ENCODE results near the gene BEST3.

The BEST3 gene

DNA sequence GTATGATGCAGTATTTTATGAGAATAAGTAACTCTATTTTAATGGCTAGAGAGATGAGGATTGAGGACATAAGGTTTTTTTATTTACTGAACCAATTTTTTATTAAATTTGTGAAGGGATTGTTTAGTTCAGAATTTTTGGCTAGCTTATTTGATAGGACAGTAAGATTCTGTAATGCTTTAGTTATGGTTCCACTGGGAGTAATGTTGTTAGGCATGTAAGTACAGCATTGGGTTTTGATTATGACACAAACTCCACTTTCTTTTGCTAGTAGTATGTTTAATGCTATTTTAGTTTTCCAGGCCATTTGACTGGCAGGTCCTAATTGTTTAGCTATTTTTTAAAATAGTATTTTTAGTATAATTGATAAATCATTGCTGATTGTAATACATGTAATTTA, 54.6 kb downstream of the BEST3 start:
- Histone ChIP-seq H3K36me3 (ENCODE audit: control insufficient read depth in 1 of 2, insufficient read depth in 2 of 2, low read length in 2 of 2) (no peaks in the 10 kb centered on the region), H3K9me3 (ENCODE audit: control insufficient read depth in 1 of 2, low read length in 2 of 2) (no peaks in the 10 kb centered on the region), H3K27ac (ENCODE audit: low read length) (no peak overlapping the region), H3K4me3 (ENCODE audit: low read depth in 1 of 2, low read length in 2 of 2) (no peak overlapping the region), H3K27me3 (ENCODE audit: low read depth, low read length) (no peaks in the 10 kb centered on the region), H3K4me1 (ENCODE audit: control insufficient read depth in 1 of 2, insufficient read depth in 2 of 2, low read length in 2 of 2) (no peaks in the 10 kb centered on the region)

DNA sequence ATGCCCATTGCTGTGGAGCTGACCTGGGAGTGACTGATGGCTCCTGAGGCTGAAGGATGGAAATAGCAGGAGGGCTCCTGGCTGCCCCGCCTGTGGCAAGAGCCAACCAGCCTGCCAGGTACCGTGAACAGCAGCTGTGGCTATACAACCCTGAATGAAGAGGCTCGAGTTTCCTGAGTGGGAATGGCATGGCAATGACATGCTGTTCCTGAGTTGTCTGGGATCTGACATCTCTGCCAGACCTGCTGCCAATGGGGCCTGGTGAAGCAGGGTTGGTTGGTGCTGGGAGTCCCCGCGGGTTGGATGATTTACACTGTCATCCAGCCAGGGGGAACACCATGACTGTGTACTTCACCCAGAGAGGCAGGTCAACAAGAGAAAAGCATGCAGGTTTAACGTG, 56.6 kb downstream of the BEST3 start:
- H3K36me3 ChIP-seq (ENCODE audit: control insufficient read depth in 1 of 2, insufficient read depth in 2 of 2, low read length in 2 of 2) = no peaks in the 10 kb centered on the region
- H3K9me3 ChIP-seq (ENCODE audit: control insufficient read depth in 1 of 2, low read length in 2 of 2) = no peaks in the 10 kb centered on the region
- H3K4me3 ChIP-seq (ENCODE audit: low read depth in 1 of 2, low read length in 2 of 2) = no peak overlapping the region
- H3K27ac ChIP-seq (ENCODE audit: low read length) = no peak overlapping the region
- no peaks in the 10 kb centered on the region for H3K4me1 ChIP-seq (ENCODE audit: control insufficient read depth in 1 of 2, insufficient read depth in 2 of 2, low read length in 2 of 2)
- no peaks in the 10 kb centered on the region for H3K27me3 ChIP-seq (ENCODE audit: low read depth, low read length)

DNA sequence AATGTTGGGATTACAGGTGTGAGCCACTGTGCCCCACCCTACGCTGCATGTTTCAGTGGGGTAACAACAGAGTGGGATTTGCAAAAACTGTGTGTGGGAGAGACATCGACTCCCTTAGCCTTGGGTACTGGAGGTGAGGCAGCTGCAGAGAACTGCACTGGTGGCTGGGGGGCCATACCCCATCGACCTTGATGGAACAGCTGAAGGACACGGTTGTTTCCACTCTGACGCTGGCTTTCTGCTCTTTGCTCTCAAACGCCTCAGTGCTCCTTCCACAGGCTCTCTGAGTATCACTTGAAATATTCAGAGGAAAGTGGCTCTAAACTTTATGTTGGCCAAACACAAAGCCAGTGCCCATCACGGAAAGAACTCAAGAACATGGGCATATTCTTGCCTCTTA, 57.6 kb downstream of the BEST3 start:
- Histone ChIP-seq H3K9me3 (ENCODE audit: control insufficient read depth in 1 of 2, low read length in 2 of 2) (no peaks in the 10 kb centered on the region), H3K36me3 (ENCODE audit: control insufficient read depth in 1 of 2, insufficient read depth in 2 of 2, low read length in 2 of 2) (no peaks in the 10 kb centered on the region), H3K4me1 (ENCODE audit: control insufficient read depth in 1 of 2, insufficient read depth in 2 of 2, low read length in 2 of 2) (no peaks in the 10 kb centered on the region), H3K27me3 (ENCODE audit: low read depth, low read length) (no peaks in the 10 kb centered on the region), H3K27ac (ENCODE audit: low read length) (no peak overlapping the region), H3K4me3 (ENCODE audit: low read depth in 1 of 2, low read length in 2 of 2) (no peak overlapping the region)

DNA sequence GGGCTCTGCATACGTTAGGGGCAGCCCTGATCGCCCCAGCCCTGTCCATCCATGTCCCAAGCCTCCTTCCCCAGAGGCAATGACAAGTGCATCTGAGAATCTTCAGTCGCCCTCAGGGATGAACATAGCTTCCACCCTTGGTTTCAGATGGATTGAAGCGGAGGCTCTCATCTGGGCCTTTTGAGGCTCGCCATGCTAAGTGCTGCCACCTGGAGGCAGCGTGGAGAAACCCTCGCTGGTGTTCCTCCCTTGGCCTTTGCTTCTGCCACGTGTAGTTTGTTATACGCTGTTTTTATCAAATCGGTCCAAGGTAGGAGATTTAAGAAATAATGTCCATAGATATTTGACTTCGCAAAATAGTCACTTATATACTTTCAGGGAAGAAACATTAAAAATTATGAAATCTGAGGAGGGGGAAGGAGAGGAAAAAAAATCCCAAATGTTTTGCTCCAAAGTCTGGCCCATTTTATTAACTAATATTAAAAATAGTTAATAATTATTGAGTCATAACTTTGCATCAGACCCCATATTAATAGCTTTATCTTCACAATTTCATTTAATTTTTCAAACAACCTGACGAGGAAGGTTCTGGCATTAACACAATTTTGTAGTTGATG, 59.6 kb downstream of the BEST3 start:
- no peaks in the 10 kb centered on the region for H3K36me3 ChIP-seq (ENCODE audit: control insufficient read depth in 1 of 2, insufficient read depth in 2 of 2, low read length in 2 of 2)
- no peak overlapping the region for H3K4me3 ChIP-seq (ENCODE audit: low read depth in 1 of 2, low read length in 2 of 2)
- no peaks in the 10 kb centered on the region for H3K27me3 ChIP-seq (ENCODE audit: low read depth, low read length)
- no peaks in the 10 kb centered on the region for H3K9me3 ChIP-seq (ENCODE audit: control insufficient read depth in 1 of 2, low read length in 2 of 2)
- no peak overlapping the region for H3K27ac ChIP-seq (ENCODE audit: low read length)
- H3K4me1 ChIP-seq (ENCODE audit: control insufficient read depth in 1 of 2, insufficient read depth in 2 of 2, low read length in 2 of 2) = no peaks in the 10 kb centered on the region

DNA sequence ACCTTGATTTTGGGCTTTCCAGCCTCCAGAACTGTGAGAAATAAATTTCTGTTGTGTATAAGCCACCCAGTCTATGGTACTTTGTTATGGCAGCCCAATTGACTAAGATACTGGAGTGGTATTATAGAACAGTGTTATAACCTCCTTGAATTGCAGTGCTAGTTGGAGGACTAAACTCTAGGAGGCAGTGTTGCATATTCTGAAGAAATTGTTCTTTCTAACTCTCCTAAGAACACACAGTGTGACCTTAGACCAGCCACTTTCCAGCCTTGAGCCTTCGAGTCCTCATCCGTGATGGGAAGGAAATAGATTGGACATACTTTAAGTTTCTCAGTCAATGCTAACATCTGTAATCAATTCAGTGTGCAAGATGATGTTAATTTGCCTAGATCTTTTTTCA, 66.0 kb downstream of the BEST3 start:
- Histone ChIP-seq H3K36me3 (ENCODE audit: control insufficient read depth in 1 of 2, insufficient read depth in 2 of 2, low read length in 2 of 2) (no peaks in the 10 kb centered on the region), H3K27ac (ENCODE audit: low read length) (no peak overlapping the region), H3K27me3 (ENCODE audit: low read depth, low read length) (no peaks in the 10 kb centered on the region), H3K4me1 (ENCODE audit: control insufficient read depth in 1 of 2, insufficient read depth in 2 of 2, low read length in 2 of 2) (no peaks in the 10 kb centered on the region), H3K4me3 (ENCODE audit: low read depth in 1 of 2, low read length in 2 of 2) (no peak overlapping the region), H3K9me3 (ENCODE audit: control insufficient read depth in 1 of 2, low read length in 2 of 2) (no peaks in the 10 kb centered on the region)

DNA sequence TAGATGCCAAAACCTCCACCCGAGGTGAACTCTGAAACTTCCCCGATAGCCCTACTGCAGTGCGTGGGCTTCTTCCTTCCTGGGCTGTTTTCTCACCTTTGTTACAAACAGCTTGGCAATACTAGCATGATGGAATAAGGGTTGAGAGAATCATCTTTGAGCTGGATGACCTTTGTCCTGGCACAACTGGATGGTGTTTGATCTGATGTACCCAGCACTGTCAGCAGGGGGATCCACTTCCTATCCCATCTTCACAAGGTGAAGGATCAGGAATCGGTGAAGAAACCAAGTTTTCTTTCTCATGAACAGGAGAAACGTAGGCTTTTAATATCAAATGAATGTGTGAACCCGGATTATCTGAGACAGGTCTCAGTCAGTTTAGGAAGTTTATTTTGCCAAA, 68.9 kb downstream of the BEST3 start:
- Histone ChIP-seq H3K4me3 (ENCODE audit: low read depth in 1 of 2, low read length in 2 of 2) (no peak overlapping the region), H3K27ac (ENCODE audit: low read length) (no peak overlapping the region), H3K4me1 (ENCODE audit: control insufficient read depth in 1 of 2, insufficient read depth in 2 of 2, low read length in 2 of 2) (no peaks in the 10 kb centered on the region), H3K27me3 (ENCODE audit: low read depth, low read length) (no peaks in the 10 kb centered on the region), H3K9me3 (ENCODE audit: control insufficient read depth in 1 of 2, low read length in 2 of 2) (no peaks in the 10 kb centered on the region), H3K36me3 (ENCODE audit: control insufficient read depth in 1 of 2, insufficient read depth in 2 of 2, low read length in 2 of 2) (no peaks in the 10 kb centered on the region)

DNA sequence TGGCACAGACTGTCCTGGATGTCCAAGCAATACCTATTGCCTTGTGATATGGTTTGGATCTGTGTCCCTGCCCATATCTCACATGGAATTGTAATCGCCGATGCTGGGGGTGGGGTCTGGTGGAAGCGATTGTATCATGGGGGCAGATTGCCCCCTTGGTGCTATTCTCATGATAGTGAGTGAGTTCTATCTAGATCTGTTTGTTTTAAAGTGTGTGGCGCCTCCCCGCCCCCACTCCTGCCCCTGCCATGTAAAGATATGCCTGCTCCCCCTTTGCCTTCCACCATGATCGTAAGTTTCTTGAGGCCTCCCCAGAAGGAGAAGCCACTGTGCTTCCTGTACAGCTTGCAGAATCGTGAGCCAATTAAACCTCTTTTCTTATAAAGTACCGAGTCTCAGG, 71.6 kb downstream of the BEST3 start:
- Histone ChIP-seq H3K27ac (ENCODE audit: low read length) (no peak overlapping the region), H3K36me3 (ENCODE audit: control insufficient read depth in 1 of 2, insufficient read depth in 2 of 2, low read length in 2 of 2) (no peaks in the 10 kb centered on the region), H3K27me3 (ENCODE audit: low read depth, low read length) (no peaks in the 10 kb centered on the region), H3K4me3 (ENCODE audit: low read depth in 1 of 2, low read length in 2 of 2) (no peak overlapping the region), H3K4me1 (ENCODE audit: control insufficient read depth in 1 of 2, insufficient read depth in 2 of 2, low read length in 2 of 2) (no peaks in the 10 kb centered on the region), H3K9me3 (ENCODE audit: control insufficient read depth in 1 of 2, low read length in 2 of 2) (no peaks in the 10 kb centered on the region)

DNA sequence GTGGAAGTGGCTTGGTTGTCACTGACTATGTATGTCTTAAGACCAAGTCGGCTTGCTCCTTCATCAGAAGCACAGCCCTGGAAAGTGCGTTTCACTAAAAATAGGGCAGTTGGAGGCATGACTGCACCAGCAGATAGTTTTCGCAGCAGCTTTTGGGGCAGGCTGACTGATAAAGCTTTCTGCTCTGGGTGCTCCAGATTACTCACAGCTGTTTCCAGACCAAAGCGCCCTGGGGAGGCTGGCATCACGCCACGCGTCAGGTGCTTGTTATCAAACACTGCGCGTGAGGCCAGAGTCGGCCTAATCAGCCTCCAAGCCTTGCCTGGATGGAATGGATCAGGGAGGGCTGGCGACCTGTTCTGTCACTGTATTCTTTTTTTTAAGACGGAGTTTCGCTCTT, 75.1 kb downstream of the BEST3 start:
- H3K27me3 ChIP-seq (ENCODE audit: low read depth, low read length) = no peaks in the 10 kb centered on the region
- H3K9me3 ChIP-seq (ENCODE audit: control insufficient read depth in 1 of 2, low read length in 2 of 2) = no peaks in the 10 kb centered on the region
- H3K36me3 ChIP-seq (ENCODE audit: control insufficient read depth in 1 of 2, insufficient read depth in 2 of 2, low read length in 2 of 2) = no peaks in the 10 kb centered on the region
- H3K4me3 ChIP-seq (ENCODE audit: low read depth in 1 of 2, low read length in 2 of 2) = no peak overlapping the region
- no peak overlapping the region for H3K27ac ChIP-seq (ENCODE audit: low read length)
- H3K4me1 ChIP-seq (ENCODE audit: control insufficient read depth in 1 of 2, insufficient read depth in 2 of 2, low read length in 2 of 2) = no peaks in the 10 kb centered on the region

DNA sequence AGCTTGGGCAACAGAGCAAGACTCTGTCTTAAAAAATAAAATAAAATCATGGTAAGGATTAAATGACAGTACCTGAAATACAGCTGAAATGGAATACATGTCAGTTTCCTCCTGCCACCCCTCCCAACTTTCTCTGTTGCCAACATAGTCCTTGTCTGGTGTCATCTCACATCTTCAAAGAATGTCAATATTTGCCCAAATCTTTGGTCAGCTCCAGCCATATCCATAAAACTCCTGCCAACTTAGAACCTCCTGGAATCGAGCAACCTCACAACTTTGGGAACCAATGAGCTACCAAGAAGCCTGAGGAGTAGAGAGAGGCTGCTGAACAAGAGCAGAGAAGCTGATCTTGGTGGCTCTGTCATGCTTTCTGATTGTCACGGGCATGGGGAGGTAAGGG, 77.6 kb downstream of the BEST3 start:
- H3K9me3 ChIP-seq (ENCODE audit: control insufficient read depth in 1 of 2, low read length in 2 of 2) = no peaks in the 10 kb centered on the region
- no peak overlapping the region for H3K4me3 ChIP-seq (ENCODE audit: low read depth in 1 of 2, low read length in 2 of 2)
- no peak overlapping the region for H3K27ac ChIP-seq (ENCODE audit: low read length)
- H3K27me3 ChIP-seq (ENCODE audit: low read depth, low read length) = no peaks in the 10 kb centered on the region
- no peaks in the 10 kb centered on the region for H3K36me3 ChIP-seq (ENCODE audit: control insufficient read depth in 1 of 2, insufficient read depth in 2 of 2, low read length in 2 of 2)
- H3K4me1 ChIP-seq (ENCODE audit: control insufficient read depth in 1 of 2, insufficient read depth in 2 of 2, low read length in 2 of 2) = no peaks in the 10 kb centered on the region

DNA sequence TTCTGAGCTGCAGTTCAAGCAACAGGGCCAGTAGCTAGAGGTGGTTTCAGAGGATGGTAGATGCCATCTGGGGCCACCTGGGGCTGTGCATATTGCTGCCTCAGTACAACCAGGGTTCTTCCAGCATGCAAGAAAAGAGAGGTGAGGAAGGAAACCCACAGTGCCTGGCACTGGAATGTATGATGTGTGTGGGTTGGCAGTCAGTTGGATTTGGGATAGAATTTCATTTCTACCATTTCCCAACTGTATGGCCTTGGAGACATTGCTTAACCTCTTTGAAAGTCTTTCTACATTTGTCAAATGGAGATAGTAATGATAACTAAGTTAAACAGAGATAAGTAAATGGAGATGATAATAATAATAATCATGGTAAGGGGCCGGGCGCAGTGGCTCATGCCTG, 78.2 kb downstream of the BEST3 start:
- H3K4me1 ChIP-seq (ENCODE audit: control insufficient read depth in 1 of 2, insufficient read depth in 2 of 2, low read length in 2 of 2) = no peaks in the 10 kb centered on the region
- H3K4me3 ChIP-seq (ENCODE audit: low read depth in 1 of 2, low read length in 2 of 2) = no peak overlapping the region
- H3K36me3 ChIP-seq (ENCODE audit: control insufficient read depth in 1 of 2, insufficient read depth in 2 of 2, low read length in 2 of 2) = no peaks in the 10 kb centered on the region
- no peaks in the 10 kb centered on the region for H3K9me3 ChIP-seq (ENCODE audit: control insufficient read depth in 1 of 2, low read length in 2 of 2)
- H3K27ac ChIP-seq (ENCODE audit: low read length) = no peak overlapping the region
- no peaks in the 10 kb centered on the region for H3K27me3 ChIP-seq (ENCODE audit: low read depth, low read length)

DNA sequence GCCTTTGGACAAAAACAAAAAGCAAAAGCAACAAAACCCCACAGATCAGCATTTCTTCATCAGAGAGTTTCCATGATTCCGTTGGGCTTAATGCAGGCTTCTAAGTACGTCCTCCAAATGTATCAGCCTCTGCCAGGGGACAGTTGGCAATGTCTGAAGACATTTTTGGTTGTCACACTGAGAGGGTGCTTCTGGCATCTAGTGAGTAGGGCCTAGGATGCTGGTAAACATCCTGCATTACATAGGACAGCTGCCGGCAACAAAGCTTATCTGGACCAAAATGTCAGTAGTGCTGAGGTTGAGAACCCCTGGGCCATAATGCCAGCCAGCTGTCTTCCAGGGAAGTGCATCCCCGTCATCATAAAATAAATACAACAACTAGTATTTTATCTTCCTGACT, 79.0 kb downstream of the BEST3 start:
- H3K27me3 ChIP-seq (ENCODE audit: low read depth, low read length) = no peaks in the 10 kb centered on the region
- H3K9me3 ChIP-seq (ENCODE audit: control insufficient read depth in 1 of 2, low read length in 2 of 2) = no peaks in the 10 kb centered on the region
- no peaks in the 10 kb centered on the region for H3K4me1 ChIP-seq (ENCODE audit: control insufficient read depth in 1 of 2, insufficient read depth in 2 of 2, low read length in 2 of 2)
- no peak overlapping the region for H3K4me3 ChIP-seq (ENCODE audit: low read depth in 1 of 2, low read length in 2 of 2)
- no peaks in the 10 kb centered on the region for H3K36me3 ChIP-seq (ENCODE audit: control insufficient read depth in 1 of 2, insufficient read depth in 2 of 2, low read length in 2 of 2)
- H3K27ac ChIP-seq (ENCODE audit: low read length) = no peak overlapping the region

DNA sequence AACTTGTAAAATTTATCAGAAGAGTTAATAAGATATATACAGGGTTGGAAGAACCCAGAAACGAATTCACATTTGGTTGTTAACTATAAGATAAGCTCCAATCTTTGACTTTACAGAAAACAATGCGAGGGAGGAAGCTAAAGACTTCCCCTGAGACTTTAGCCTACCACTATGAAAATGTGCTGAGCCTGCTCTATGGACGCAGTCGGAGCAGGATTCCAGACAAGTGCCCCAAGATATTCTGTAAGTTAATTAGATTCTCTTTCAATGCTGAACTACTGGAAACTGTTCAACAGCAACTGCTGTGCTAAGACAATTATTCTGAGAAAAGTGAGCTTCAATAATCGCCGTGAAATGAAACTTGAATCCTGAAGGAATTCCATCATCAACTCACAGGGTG, 80.1 kb downstream of the BEST3 start:
- no peaks in the 10 kb centered on the region for H3K27me3 ChIP-seq (ENCODE audit: low read depth, low read length)
- no peaks in the 10 kb centered on the region for H3K36me3 ChIP-seq (ENCODE audit: control insufficient read depth in 1 of 2, insufficient read depth in 2 of 2, low read length in 2 of 2)
- H3K27ac ChIP-seq (ENCODE audit: low read length) = no peak overlapping the region
- no peaks in the 10 kb centered on the region for H3K9me3 ChIP-seq (ENCODE audit: control insufficient read depth in 1 of 2, low read length in 2 of 2)
- no peak overlapping the region for H3K4me3 ChIP-seq (ENCODE audit: low read depth in 1 of 2, low read length in 2 of 2)
- no peaks in the 10 kb centered on the region for H3K4me1 ChIP-seq (ENCODE audit: control insufficient read depth in 1 of 2, insufficient read depth in 2 of 2, low read length in 2 of 2)

Measured in muscle layer of duodenum (tissue), 2 donors.